Measurements from ENCODE around the gene CYBB.
A peak's percentile ranks its signal among the peaks of the same experiment; 100 is the strongest.

Gene CYBB

DNA sequence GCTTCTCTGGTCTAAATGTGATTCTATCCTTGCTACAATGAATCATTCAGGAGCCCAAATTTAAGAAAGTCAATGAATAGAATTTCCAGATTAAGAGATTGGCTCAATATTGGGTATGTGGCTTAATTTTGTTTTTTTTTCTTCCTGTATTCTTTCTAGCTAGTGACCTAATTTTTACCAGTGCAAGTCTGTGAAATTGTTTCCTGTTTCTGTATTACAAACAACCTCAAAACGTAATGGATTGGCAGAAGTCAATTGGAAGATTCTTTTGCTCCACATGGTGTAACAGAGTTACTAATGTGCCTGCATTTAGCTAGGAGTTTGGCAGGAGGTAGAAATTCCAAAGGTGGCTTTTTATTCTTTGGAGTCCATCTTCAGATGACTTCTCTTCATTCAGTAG, 49.9 kb downstream of the CYBB start:
- Histone ChIP-seq H3K9me3 (ENCODE audit: control insufficient read depth, low read length) (no peaks in the 10 kb centered on the region), H3K27me3 (ENCODE audit: control insufficient read depth, insufficient read depth, low read length, poor library complexity, severe bottlenecking) (no peaks in the 10 kb centered on the region), H3K27ac (ENCODE audit: insufficient read depth, low read depth, low read length, poor library complexity, severe bottlenecking) (no peak overlapping the region), H3K4me1 (ENCODE audit: control insufficient read depth, insufficient read depth, low read length) (no peaks in the 10 kb centered on the region), H3K4me3 (ENCODE audit: insufficient read depth, low read depth, low read length) (no peak overlapping the region), H3K36me3 (ENCODE audit: control insufficient read depth, insufficient read depth, low read length) (no peaks in the 10 kb centered on the region)
- 90% methylated on average over 1 of the region's 1 CpG; no CpG with 5 or more reads in 1 of the 2 experiments for WGBS, 2 experiments

DNA sequence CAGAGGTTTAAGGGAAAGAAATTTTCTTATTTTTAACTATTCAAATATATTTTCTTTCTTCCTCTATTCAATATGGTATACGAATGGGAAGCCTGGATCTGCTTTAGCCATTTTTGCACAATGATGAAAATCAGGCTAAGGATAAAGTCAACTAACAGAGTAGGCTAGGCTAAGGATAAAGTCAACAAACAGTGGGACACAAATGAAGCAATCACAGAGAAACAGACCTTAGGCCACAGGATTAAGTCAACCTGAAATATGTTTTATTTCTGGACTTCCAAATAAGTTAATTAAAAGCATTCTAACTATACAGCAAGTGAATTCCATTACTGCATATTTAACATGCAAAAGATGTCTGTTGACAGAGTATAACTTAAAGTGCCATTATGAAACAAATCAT, 50.5 kb downstream of the CYBB start:
- H3K4me3 ChIP-seq (ENCODE audit: insufficient read depth, low read depth, low read length): no peak overlapping the region
- no peaks in the 10 kb centered on the region for H3K27me3 ChIP-seq (ENCODE audit: control insufficient read depth, insufficient read depth, low read length, poor library complexity, severe bottlenecking)
- H3K4me1 ChIP-seq (ENCODE audit: control insufficient read depth, insufficient read depth, low read length): no peaks in the 10 kb centered on the region
- H3K9me3 ChIP-seq (ENCODE audit: control insufficient read depth, low read length): no peaks in the 10 kb centered on the region
- no peaks in the 10 kb centered on the region for H3K36me3 ChIP-seq (ENCODE audit: control insufficient read depth, insufficient read depth, low read length)
- 90% methylated on average over 1 of the region's 1 CpG; no CpG with 5 or more reads in 1 of the 2 experiments for WGBS, 2 experiments
- no peak overlapping the region for H3K27ac ChIP-seq (ENCODE audit: insufficient read depth, low read depth, low read length, poor library complexity, severe bottlenecking)

DNA sequence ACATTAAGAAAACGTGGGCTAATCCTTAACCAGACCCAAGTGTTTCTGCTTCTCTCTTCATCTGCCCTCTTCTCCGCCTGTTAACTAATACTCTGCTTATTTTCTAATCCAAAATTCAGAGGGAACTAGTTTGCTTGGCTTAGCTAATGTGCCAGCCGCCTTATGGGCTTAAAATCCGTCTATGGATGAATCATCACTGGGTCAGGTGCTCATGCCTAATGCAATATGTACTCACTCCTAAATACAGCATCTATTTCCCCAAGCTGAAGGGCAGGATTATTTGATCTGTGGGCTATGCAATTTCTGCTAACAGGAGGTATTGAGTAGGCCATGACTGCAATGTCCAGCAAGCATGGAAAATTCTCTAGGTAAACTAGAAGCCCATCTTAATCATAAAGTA, 55.1 kb downstream of the CYBB start:
- WGBS, 2 experiments: 96 to 97% methylated on average over 4 of the region's 4 CpGs
- no peaks in the 10 kb centered on the region for H3K36me3 ChIP-seq (ENCODE audit: control insufficient read depth, insufficient read depth, low read length)

DNA sequence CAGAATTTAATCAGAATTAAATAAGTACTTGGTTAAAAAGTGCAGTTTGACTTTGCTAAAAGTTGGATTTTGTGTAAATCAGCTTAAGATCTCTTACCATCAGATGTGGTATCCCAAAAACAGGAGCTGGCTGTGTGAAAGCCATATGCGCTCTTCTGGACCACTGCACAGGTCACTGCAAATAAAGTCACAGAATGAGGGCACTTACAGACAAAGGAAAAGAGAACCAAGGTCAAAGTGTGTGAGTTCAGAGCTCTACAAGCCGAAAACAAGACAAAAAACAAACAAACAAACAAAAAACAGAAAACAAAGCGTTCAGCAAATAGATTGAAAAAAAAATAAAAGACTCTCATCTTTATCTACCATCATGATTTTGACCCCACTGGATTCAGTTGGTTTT, 61.1 kb downstream of the CYBB start:
- H3K36me3 ChIP-seq (ENCODE audit: control insufficient read depth, insufficient read depth, low read length): no peaks in the 10 kb centered on the region
- H3K27me3 ChIP-seq (ENCODE audit: control insufficient read depth, insufficient read depth, low read length, poor library complexity, severe bottlenecking): no peaks in the 10 kb centered on the region
- WGBS, 2 experiments: 83 to 93% methylated on average over 3 of the region's 3 CpGs
- no peak overlapping the region for H3K27ac ChIP-seq (ENCODE audit: insufficient read depth, low read depth, low read length, poor library complexity, severe bottlenecking)
- H3K4me3 ChIP-seq (ENCODE audit: insufficient read depth, low read depth, low read length): no peak overlapping the region
- H3K9me3 ChIP-seq (ENCODE audit: control insufficient read depth, low read length): no peaks in the 10 kb centered on the region
- no peaks in the 10 kb centered on the region for H3K4me1 ChIP-seq (ENCODE audit: control insufficient read depth, insufficient read depth, low read length)

More for the DNA sequence above, 55.1 kb downstream of the CYBB start:
- Histone ChIP-seq H3K4me3 (ENCODE audit: insufficient read depth, low read depth, low read length) (no peak overlapping the region), H3K4me1 (ENCODE audit: control insufficient read depth, insufficient read depth, low read length) (no peaks in the 10 kb centered on the region), H3K27ac (ENCODE audit: insufficient read depth, low read depth, low read length, poor library complexity, severe bottlenecking) (no peak overlapping the region), H3K27me3 (ENCODE audit: control insufficient read depth, insufficient read depth, low read length, poor library complexity, severe bottlenecking) (no peaks in the 10 kb centered on the region), H3K9me3 (ENCODE audit: control insufficient read depth, low read length) (no peaks in the 10 kb centered on the region)

DNA sequence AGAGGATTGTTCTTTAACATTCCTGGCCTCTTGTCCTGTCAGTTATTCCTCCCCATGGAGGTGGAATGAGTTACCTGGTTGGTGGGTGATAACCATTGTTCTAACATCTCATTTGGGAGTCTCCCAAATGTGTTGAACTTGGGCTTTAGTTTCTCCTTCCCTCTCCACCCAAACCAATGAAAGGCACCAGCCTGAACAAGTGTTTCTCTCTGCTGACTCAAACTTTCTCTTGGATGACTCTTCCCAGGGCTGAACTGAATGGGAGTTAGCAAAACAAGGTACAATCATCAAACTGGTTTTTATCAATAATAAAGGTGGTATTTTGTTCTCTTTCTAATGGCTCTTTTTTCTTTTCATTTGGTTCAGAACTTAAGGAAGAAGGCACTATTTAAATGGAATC, 64.8 kb downstream of the CYBB start:
- Histone ChIP-seq H3K36me3 (ENCODE audit: control insufficient read depth, insufficient read depth, low read length) (no peaks in the 10 kb centered on the region), H3K27me3 (ENCODE audit: control insufficient read depth, insufficient read depth, low read length, poor library complexity, severe bottlenecking) (no peaks in the 10 kb centered on the region), H3K4me1 (ENCODE audit: control insufficient read depth, insufficient read depth, low read length) (no peaks in the 10 kb centered on the region), H3K9me3 (ENCODE audit: control insufficient read depth, low read length) (no peaks in the 10 kb centered on the region), H3K27ac (ENCODE audit: insufficient read depth, low read depth, low read length, poor library complexity, severe bottlenecking) (no peak overlapping the region), H3K4me3 (ENCODE audit: insufficient read depth, low read depth, low read length) (no peak overlapping the region)

DNA sequence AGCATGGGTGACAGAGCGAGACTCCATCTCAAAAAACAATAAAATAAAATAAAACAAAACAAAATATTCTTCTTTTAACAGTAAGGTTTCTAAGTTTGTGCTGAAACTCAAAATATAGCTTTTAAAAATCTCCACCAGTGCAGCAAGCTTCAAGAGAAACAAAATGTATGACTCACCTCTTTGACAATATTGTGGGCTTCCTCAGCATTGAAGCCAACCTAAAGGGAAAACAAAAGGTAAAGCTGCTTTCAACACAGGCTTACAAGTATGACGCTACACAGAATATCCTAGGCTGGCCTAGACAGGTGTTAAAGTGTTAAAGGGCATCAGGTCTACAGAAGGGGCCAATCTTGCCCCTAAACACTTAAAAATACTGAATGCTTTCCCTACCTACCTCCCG, 66.3 kb downstream of the CYBB start:
- 100% methylated on average over 2 of the region's 3 CpGs; no CpG with 5 or more reads in 1 of the 2 experiments for WGBS, 2 experiments
- H3K27ac ChIP-seq (ENCODE audit: insufficient read depth, low read depth, low read length, poor library complexity, severe bottlenecking): no peak overlapping the region
- no peak overlapping the region for H3K4me3 ChIP-seq (ENCODE audit: insufficient read depth, low read depth, low read length)
- H3K36me3 ChIP-seq (ENCODE audit: control insufficient read depth, insufficient read depth, low read length): no peaks in the 10 kb centered on the region
- H3K9me3 ChIP-seq (ENCODE audit: control insufficient read depth, low read length): no peaks in the 10 kb centered on the region
- no peaks in the 10 kb centered on the region for H3K4me1 ChIP-seq (ENCODE audit: control insufficient read depth, insufficient read depth, low read length)
- no peaks in the 10 kb centered on the region for H3K27me3 ChIP-seq (ENCODE audit: control insufficient read depth, insufficient read depth, low read length, poor library complexity, severe bottlenecking)

DNA sequence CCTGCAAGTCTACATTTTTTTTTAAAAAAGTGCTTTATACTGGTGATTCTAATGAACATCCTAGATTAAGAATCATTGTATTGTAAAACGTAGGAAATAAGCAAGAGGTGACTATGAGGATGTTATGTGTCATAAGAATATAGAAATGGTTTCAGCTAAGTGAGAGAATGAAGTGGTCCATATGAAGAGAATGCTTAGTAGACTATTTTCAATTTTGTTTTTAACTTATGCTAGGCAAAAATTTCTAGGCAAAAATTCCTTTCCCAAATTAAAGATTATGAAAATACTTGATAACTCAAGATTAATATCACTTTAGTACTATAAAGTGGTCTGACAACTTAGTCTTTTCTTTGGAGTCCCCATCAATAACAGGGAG, 66.7 kb downstream of the CYBB start:
- no peaks in the 10 kb centered on the region for H3K4me1 ChIP-seq (ENCODE audit: control insufficient read depth, insufficient read depth, low read length)
- 80 to 93% methylated on average over 1 of the region's 1 CpG for WGBS, 2 experiments
- H3K27me3 ChIP-seq (ENCODE audit: control insufficient read depth, insufficient read depth, low read length, poor library complexity, severe bottlenecking): no peaks in the 10 kb centered on the region
- H3K9me3 ChIP-seq (ENCODE audit: control insufficient read depth, low read length): no peaks in the 10 kb centered on the region
- H3K36me3 ChIP-seq (ENCODE audit: control insufficient read depth, insufficient read depth, low read length): no peaks in the 10 kb centered on the region
- peak overlapping the region; percentile 58 for H3K4me3 ChIP-seq (ENCODE audit: insufficient read depth, low read depth, low read length)
- H3K27ac ChIP-seq (ENCODE audit: insufficient read depth, low read depth, low read length, poor library complexity, severe bottlenecking): no peak overlapping the region

DNA sequence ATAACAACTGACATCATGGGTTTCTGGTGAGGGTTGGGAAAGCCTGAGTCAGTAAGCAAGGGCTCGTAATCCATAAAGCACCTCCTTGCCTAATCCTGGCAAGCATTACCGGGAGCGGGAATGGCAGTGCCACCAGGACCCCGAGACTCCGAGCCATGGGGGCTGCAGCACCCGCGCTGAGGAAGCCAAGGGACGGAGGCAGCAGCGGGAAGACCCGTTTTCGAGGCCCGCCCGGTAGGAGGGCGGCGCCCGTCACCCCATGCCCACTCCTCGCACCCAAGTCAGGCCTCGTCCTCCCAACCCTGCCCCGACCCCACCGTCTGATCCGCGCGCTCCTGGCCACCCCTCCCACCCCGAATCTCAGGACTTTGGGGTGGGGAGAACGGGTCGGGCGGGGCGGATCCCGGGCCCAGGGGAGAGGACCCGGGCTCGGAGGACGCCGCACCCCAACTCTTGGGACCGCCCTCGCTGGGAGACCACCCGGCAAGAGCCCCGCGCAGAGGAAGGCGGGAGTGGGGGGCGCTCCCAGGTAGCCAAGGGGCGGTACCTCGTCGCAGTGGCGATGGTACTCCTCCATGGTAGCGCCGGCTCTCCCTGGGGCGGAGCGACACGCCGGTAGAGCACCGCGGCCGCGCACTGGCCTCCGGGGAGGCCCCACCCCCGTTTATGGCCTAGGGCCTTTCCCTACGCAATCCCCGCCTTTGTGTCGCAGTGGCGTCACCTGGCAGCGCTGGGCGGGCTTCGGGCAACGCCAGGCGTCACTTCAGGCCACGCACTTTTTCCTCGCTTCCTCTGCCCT, 67.3 kb downstream of the CYBB start, which contains the start of gene DYNLT3:
DYNLT3 (minus strand) TSS at position 638 of the 799 bp plus-strand sequence; CDS start at position 577, 61 bp downstream.
- Histone ChIP-seq H3K27ac (ENCODE audit: insufficient read depth, low read depth, low read length, poor library complexity, severe bottlenecking) (peak within 1 kb of the TSS; percentile 16), H3K4me1 (ENCODE audit: control insufficient read depth, insufficient read depth, low read length) (no peaks in the 10 kb centered on the region), H3K4me3 (ENCODE audit: insufficient read depth, low read depth, low read length) (peak within 1 kb of the TSS; percentile 58), H3K27me3 (ENCODE audit: control insufficient read depth, insufficient read depth, low read length, poor library complexity, severe bottlenecking) (no peaks in the 10 kb centered on the region), H3K9me3 (ENCODE audit: control insufficient read depth, low read length) (no peaks in the 10 kb centered on the region), H3K36me3 (ENCODE audit: control insufficient read depth, insufficient read depth, low read length) (no peaks in the 10 kb centered on the region)
- WGBS, 2 experiments: 1 to 2% methylated on average over 60 to 67 of the region's 67 CpGs

DNA sequence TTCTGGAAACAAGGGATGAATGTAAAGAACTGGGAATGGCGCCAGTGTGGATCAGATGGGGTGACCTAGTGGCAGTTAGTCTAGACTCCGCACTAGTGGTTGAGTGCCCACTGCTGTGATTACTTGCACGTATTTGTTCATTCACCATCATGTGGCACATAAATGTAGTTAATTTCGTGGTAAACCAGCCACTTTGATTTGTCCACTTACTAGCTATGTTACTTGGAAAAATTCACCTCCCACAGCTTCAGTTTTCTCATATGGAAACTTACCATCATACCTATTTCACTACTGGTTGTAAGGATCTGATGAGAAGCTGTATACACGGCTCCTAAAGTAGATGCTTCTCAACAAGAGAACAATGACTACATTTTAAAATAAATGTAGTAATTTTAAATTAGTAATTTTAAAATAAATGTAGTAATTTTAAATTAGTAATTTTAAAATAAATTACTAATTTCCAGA, 67.9 kb downstream of the CYBB start:
- Histone ChIP-seq H3K27ac (ENCODE audit: insufficient read depth, low read depth, low read length, poor library complexity, severe bottlenecking) (no peak overlapping the region), H3K4me1 (ENCODE audit: control insufficient read depth, insufficient read depth, low read length) (no peaks in the 10 kb centered on the region), H3K27me3 (ENCODE audit: control insufficient read depth, insufficient read depth, low read length, poor library complexity, severe bottlenecking) (no peaks in the 10 kb centered on the region), H3K36me3 (ENCODE audit: control insufficient read depth, insufficient read depth, low read length) (no peaks in the 10 kb centered on the region), H3K9me3 (ENCODE audit: control insufficient read depth, low read length) (no peaks in the 10 kb centered on the region), H3K4me3 (ENCODE audit: insufficient read depth, low read depth, low read length) (peak overlapping the region; percentile 58)
- 56 to 64% methylated on average over 4 of the region's 5 CpGs for WGBS, 2 experiments

DNA sequence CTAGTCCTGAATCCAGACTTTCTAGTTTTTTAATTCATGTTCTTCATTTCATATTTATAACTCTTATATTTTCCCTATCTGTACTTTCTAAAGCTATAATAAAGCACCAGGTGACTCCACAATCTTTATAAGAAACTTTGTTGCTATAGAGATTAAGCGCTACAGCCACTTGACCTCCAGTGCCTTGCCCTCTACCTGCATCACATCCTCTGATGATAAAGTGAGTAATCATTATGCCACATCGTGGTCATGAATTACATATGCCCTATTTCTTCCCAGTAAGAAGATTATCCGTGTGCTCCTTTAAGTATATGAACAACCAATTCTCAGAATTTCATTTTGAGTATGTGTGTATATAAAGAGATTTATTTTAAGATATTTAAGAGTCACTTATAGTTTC, 74.3 kb downstream of the CYBB start:
- no peaks in the 10 kb centered on the region for H3K4me1 ChIP-seq (ENCODE audit: control insufficient read depth, insufficient read depth, low read length)
- WGBS, 2 experiments: 100% methylated on average over 1 of the region's 3 CpGs; no CpG with 5 or more reads in 1 of the 2 experiments
- H3K4me3 ChIP-seq (ENCODE audit: insufficient read depth, low read depth, low read length): no peak overlapping the region
- no peak overlapping the region for H3K27ac ChIP-seq (ENCODE audit: insufficient read depth, low read depth, low read length, poor library complexity, severe bottlenecking)
- no peaks in the 10 kb centered on the region for H3K27me3 ChIP-seq (ENCODE audit: control insufficient read depth, insufficient read depth, low read length, poor library complexity, severe bottlenecking)
- no peaks in the 10 kb centered on the region for H3K9me3 ChIP-seq (ENCODE audit: control insufficient read depth, low read length)
- H3K36me3 ChIP-seq (ENCODE audit: control insufficient read depth, insufficient read depth, low read length): no peaks in the 10 kb centered on the region
